SHP77 (cell line): ENCODE data around the gene TRIM45.
"Not testable (repeated sequence)": the region's sequence is repeated elsewhere in the genome, so short reads cannot be mapped to it uniquely, and the experiment has no call there.

Source experiments
- DNase-seq, 2 experiments: peaks; one replicate each; lab custom pipeline; 2025; lab: John Stamatoyannopoulos, UW

Gene TRIM45

GRCh38 chr1:117121589-117122329 lies at the start of gene TRIM45:
Gene TRIM45 (minus strand): TSS chr1:117121749. CDS start chr1:117121201, 548 bp downstream.
- DNase-seq: peak; percentile 84 to 85

- DNase-seq: no peak
Measured at GRCh38 chr1:117169871-117170596, 48.5 kb upstream of the TRIM45 start.

- no peak for DNase-seq
Measured at GRCh38 chr1:117167402-117167801, 45.9 kb upstream of the TRIM45 start.

GRCh38 chr1:117166076-117166475 lies 44.5 kb upstream of the TRIM45 start:
- no peak for DNase-seq

- DNase-seq: no peak
Measured at GRCh38 chr1:117164209-117164608, 42.7 kb upstream of the TRIM45 start.

- no peak for DNase-seq
Measured at GRCh38 chr1:117162816-117163215, 41.3 kb upstream of the TRIM45 start.

GRCh38 chr1:117161887-117162286 lies 40.3 kb upstream of the TRIM45 start:
- DNase-seq: no peak

GRCh38 chr1:117151305-117151704 lies 29.8 kb upstream of the TRIM45 start:
- DNase-seq: not testable (repeated sequence)

- no peak for DNase-seq
Measured at GRCh38 chr1:117150316-117150715, 28.8 kb upstream of the TRIM45 start.

- no peak for DNase-seq
Measured at GRCh38 chr1:117147856-117148588, 26.5 kb upstream of the TRIM45 start.

- no peak for DNase-seq
Measured at GRCh38 chr1:117147341-117147831, 25.8 kb upstream of the TRIM45 start.

GRCh38 chr1:117146575-117147340 lies 25.2 kb upstream of the TRIM45 start:
- DNase-seq: no peak

- no peak for DNase-seq
Measured at GRCh38 chr1:117146072-117146471, 24.5 kb upstream of the TRIM45 start.

- DNase-seq: no peak
Measured at GRCh38 chr1:117143871-117144270, 22.3 kb upstream of the TRIM45 start.

GRCh38 chr1:117143172-117143571 lies 21.6 kb upstream of the TRIM45 start:
- DNase-seq: no peak

GRCh38 chr1:117142200-117142599 lies 20.7 kb upstream of the TRIM45 start:
- DNase-seq: no peak

- DNase-seq: no peak
Measured at GRCh38 chr1:117138561-117138960, 17.0 kb upstream of the TRIM45 start.

GRCh38 chr1:117138106-117138505 lies 16.6 kb upstream of the TRIM45 start:
- DNase-seq: no peak

- no peak for DNase-seq
Measured at GRCh38 chr1:117137281-117137855, 15.8 kb upstream of the TRIM45 start.

GRCh38 chr1:117136749-117137148 lies 15.2 kb upstream of the TRIM45 start:
- no peak for DNase-seq

GRCh38 chr1:117135329-117135728 lies 13.8 kb upstream of the TRIM45 start:
- DNase-seq: no peak
